ENCODE measurements around the gene DCUN1D2.

DCUN1D2 gene

DNA sequence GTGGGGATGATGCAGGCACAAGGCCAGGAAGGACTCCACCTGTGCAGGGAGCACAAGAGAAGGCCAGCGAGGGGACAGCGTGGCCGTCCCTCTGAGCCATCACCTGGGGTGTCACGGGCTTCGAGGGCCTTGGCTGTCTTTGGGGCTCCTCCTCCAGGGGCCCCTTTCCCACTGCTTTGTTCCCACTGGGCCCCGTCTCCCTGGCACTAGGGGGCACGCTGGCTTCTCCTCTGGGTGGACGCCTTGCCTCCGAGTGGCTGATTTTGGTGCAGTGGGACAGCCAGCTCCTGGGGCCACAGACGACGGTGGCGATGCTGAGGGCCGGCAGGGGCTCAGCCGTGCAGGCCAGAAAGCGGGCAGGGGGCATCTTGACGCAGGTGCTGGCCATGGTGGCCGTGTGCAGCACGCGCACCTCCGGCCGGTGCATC lies 83.4 kb downstream of the DCUN1D2 start:
- DNase-seq (ENCODE audit: low spot score) = no peak

- DNase-seq (ENCODE audit: low spot score) = no peak
Measured at GRCh38 chr13:113406321-113407102, 84.0 kb downstream of the DCUN1D2 start.

Data from cerebellar cortex (tissue), 1 donor.